KMS-11 (cell line): ENCODE measurements around the gene NINL.

Source experiments
- H2AFZ ChIP-seq: fragments of 200-600 bp; sonication (generic); 2 replicates; pipeline ENCODE4 v1.6.1; 2016; ENCODE audit warnings: antibody characterized with exemption, mixed run types, low read depth
- H3K27ac ChIP-seq: fragments of 200-600 bp; sonication (generic); 2 replicates; pipeline ENCODE4 v1.6.1; 2016; ENCODE audit warnings: mild to moderate bottlenecking, mixed run types
- H3K27me3 ChIP-seq: fragments of 200-600 bp; sonication (generic); 2 replicates; pipeline ENCODE4 v1.6.1; 2017; ENCODE audit warnings: mild to moderate bottlenecking, low read depth, mixed run types, moderate library complexity; ENCODE audit not compliant: insufficient read depth
- H3K36me3 ChIP-seq: fragments of 200-600 bp; sonication (generic); 2 replicates; pipeline ENCODE4 v1.6.1; 2017; ENCODE audit warnings: mild to moderate bottlenecking, mixed run types; ENCODE audit not compliant: insufficient read depth
- H3K4me1 ChIP-seq: fragments of 200-600 bp; sonication (generic); 2 replicates; pipeline ENCODE4 v1.6.1; 2016; ENCODE audit warnings: mild to moderate bottlenecking, low read depth, mixed run types; ENCODE audit not compliant: poor library complexity, severe bottlenecking
- H3K4me2 ChIP-seq: fragments of 200-600 bp; sonication (generic); 2 replicates; pipeline ENCODE4 v1.7.0; 2016; ENCODE audit warnings: mild to moderate bottlenecking, mixed run types
- H3K4me3 ChIP-seq: fragments of 200-600 bp; sonication (generic); IDR thresholded peaks from 2 replicates; pipeline ENCODE4 v1.6.1; 2017; ENCODE audit warnings: low read depth, low read length, mixed read lengths; ENCODE audit not compliant: insufficient read depth
- H3K79me2 ChIP-seq: fragments of 200-600 bp; sonication (generic); 2 replicates; pipeline ENCODE4 v1.6.1; 2016; ENCODE audit warnings: low read depth, mixed run types; ENCODE audit not compliant: insufficient read depth
- H3K9ac ChIP-seq: fragments of 200-600 bp; sonication (generic); 2 replicates; pipeline ENCODE4 v1.6.1; 2016; ENCODE audit warnings: mild to moderate bottlenecking, mixed run types
- H4K20me1 ChIP-seq: fragments of 200-600 bp; sonication (generic); 2 replicates; pipeline ENCODE4 v1.6.1; 2016; ENCODE audit warnings: mild to moderate bottlenecking, mixed run types; ENCODE audit not compliant: insufficient read depth
- TF ChIP-seq, protein P1 (sequence below): fragments of 200-600 bp; sonication (generic); conservative IDR thresholded peaks from 2 replicates; pipeline ENCODE4 v1.6.1; 2017; ENCODE audit warnings: low read depth, mild to moderate bottlenecking, antibody characterized with exemption, low read length, moderate library complexity, mixed read lengths

The NINL gene

DNA sequence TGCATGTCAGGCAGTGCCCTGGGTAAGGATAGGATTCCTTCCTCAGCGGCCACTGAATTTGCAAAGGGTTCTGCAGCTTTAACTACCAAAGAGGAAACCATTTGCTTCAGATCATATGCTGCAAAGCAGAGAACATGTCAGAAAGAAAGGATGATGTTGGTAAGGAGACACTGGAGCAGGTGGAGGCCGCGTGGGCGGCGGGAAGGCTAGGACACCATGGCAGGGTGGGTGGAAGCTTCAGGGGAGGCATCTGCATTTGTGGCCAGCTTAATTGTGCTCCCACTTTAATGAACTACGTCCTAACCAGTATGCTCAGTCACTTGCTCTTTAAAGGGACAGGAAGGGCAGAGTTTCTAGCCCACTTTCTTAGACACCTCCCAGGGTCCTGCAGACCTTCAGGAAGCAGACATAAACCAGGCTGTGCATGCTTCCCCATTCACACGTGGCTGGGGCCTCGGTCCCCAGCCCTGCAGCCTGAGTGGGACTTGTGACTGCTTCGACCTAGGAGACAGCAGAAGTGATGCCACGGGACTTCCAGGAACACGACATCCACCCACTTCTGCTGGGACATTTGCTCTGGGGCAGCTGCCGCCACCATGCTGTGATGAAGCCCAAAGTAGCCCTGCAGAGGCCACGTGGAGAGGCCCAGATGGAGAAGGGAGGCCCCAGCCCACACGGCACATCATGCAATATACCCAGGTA lies 101.7 kb downstream of the NINL start:
- Histone ChIP-seq H3K27me3 (no peaks in the 10 kb centered on the region), H3K4me1 (no peaks in the 10 kb centered on the region), H3K4me2 (no peak overlapping the region), H3K4me3 (no peak overlapping the region), H3K9ac (no peak overlapping the region), H3K27ac (no peak overlapping the region), H4K20me1 (no peaks in the 10 kb centered on the region), H3K36me3 (no peaks in the 10 kb centered on the region), H2AFZ (no peak overlapping the region), H3K79me2 (no peaks in the 10 kb centered on the region)
- TF ChIP-seq, protein P1, sequence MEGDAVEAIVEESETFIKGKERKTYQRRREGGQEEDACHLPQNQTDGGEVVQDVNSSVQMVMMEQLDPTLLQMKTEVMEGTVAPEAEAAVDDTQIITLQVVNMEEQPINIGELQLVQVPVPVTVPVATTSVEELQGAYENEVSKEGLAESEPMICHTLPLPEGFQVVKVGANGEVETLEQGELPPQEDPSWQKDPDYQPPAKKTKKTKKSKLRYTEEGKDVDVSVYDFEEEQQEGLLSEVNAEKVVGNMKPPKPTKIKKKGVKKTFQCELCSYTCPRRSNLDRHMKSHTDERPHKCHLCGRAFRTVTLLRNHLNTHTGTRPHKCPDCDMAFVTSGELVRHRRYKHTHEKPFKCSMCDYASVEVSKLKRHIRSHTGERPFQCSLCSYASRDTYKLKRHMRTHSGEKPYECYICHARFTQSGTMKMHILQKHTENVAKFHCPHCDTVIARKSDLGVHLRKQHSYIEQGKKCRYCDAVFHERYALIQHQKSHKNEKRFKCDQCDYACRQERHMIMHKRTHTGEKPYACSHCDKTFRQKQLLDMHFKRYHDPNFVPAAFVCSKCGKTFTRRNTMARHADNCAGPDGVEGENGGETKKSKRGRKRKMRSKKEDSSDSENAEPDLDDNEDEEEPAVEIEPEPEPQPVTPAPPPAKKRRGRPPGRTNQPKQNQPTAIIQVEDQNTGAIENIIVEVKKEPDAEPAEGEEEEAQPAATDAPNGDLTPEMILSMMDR, result no peak

DNA sequence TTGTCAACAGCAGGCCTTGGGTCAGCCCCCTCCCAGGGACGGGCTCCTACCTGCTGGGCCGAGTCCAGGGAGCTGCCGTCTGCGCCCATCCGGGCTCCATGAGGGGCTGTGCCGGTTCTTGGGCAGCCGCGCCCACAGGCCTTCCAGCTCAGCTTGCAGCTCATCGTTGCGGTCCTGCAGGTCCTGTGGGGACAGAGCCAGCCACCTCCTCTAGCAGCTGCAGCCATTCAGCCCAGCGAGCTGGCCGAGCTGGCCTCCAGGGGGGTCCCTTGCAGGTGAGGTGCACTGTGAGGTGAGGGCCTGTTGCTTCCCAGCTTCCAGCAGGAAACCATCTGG lies 103.4 kb downstream of the NINL start:
- Histone ChIP-seq H3K79me2 (no peaks in the 10 kb centered on the region), H3K36me3 (no peaks in the 10 kb centered on the region)
- TF ChIP-seq, protein P1, result no peak

DNA sequence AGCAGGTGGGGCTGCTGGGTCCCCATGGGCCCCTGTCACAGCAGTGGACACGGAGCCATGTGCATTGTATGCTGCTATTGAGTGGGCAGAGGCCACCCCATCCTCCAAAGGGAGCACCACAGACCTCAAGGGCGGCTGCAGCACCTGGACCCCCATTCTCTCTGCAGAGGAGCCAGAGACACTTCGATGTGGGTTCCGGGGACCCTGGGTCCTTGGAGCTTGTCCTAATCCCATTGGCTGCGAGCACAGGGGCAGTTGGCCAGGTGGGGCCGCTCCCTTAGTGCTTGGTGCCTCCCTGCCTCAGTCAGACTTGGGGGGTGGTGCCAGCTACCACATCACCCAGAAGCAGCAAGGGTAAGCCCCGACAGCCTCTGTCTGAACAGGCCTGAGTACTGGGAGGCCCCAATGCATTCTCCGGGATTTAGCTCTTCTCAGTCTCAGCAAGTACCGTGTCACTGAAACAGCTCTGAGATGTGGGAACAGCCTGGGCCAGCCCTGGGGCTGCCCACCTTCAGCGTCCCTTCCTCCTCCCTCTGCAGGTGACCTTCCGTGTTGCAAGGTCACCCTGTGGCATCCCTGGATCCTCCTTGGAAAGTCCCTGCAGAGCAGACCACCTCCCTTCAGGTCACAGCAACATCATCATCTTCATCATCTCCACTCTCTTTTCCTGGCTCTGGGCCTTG lies 104.0 kb downstream of the NINL start:
- Histone ChIP-seq H3K36me3 (no peaks in the 10 kb centered on the region), H3K9ac (no peak overlapping the region), H3K27ac (no peak overlapping the region), H3K4me3 (no peak overlapping the region), H3K27me3 (no peaks in the 10 kb centered on the region), H3K4me1 (no peaks in the 10 kb centered on the region), H2AFZ (no peak overlapping the region), H4K20me1 (no peaks in the 10 kb centered on the region), H3K4me2 (no peak overlapping the region), H3K79me2 (no peaks in the 10 kb centered on the region)
- TF ChIP-seq, protein P1, result no peak

More for the DNA sequence above, 103.4 kb downstream of the NINL start:
- no peaks in the 10 kb centered on the region for H4K20me1 ChIP-seq
- H3K4me1 ChIP-seq, result no peaks in the 10 kb centered on the region
- H3K4me2 ChIP-seq, result no peak overlapping the region
- no peak overlapping the region for H3K4me3 ChIP-seq
- H3K27me3 ChIP-seq, result no peaks in the 10 kb centered on the region
- no peak overlapping the region for H3K27ac ChIP-seq
- H3K9ac ChIP-seq, result no peak overlapping the region
- H2AFZ ChIP-seq, result no peak overlapping the region

DNA sequence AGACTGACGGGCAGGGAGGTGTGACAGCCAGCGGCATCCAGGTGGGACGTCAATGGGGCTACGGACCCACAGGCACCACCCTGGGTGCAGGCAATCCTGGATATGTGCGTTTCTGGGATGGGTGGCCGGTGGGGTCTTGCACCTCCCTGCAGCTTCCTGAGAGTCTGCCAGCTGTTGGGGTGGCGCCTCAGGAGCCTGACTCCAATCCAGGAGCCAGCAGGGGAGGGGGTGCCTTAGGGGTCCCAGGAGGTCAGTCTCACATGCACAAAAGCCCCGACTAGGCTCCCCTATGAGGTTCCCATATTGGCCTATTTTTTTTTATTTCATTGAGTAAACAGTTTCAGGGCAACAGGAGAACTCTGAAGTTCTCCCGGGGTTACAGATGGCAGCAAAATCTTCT lies 104.5 kb downstream of the NINL start:
- H3K79me2 ChIP-seq, result no peaks in the 10 kb centered on the region
- no peak overlapping the region for H3K27ac ChIP-seq
- no peaks in the 10 kb centered on the region for H4K20me1 ChIP-seq
- TF ChIP-seq, protein P1, result no peak
- H3K4me1 ChIP-seq, result no peaks in the 10 kb centered on the region
- H3K36me3 ChIP-seq, result no peaks in the 10 kb centered on the region
- no peak overlapping the region for H3K4me2 ChIP-seq
- no peak overlapping the region for H2AFZ ChIP-seq
- H3K27me3 ChIP-seq, result no peaks in the 10 kb centered on the region; the same call in 1 of the 2 replicates
- no peak overlapping the region for H3K4me3 ChIP-seq
- no peak overlapping the region for H3K9ac ChIP-seq
